C4-2B (cell line): ENCODE measurements around the gene HMG20B.

Experiments
- H3K27ac ChIP-seq: fragments of 450-650 bp; 2 replicates; pipeline ENCODE4 v1.5.1; 2017
- ZFX ChIP-seq: fragments of 450-650 bp; IDR thresholded peaks from 2 replicates; pipeline ENCODE4 v1.6.1; 2017
- TF ChIP-seq, protein P1 (sequence below): fragments of 450-650 bp; conservative IDR thresholded peaks from 2 replicates; pipeline ENCODE4 v1.5.1; 2017; ENCODE audit warnings: mild to moderate bottlenecking

Gene HMG20B

DNA sequence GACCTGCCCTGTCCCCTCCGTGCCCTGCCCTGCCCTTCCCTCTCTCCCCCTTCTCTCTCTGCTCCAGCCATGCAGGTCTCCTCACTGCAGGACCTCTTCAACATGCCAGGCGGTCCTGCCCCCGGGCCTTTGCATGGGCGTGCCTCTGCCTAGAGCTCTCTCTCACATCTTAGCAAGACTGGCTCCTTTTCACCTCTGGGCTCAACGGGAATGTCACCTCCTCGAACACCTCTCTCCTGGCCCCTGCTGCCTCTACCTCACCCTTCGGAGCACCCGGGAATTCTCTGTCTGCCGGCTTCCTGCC lies 21.0 kb upstream of the HMG20B start:
- H3K27ac ChIP-seq = no peak overlapping the region
- TF ChIP-seq, protein P1, sequence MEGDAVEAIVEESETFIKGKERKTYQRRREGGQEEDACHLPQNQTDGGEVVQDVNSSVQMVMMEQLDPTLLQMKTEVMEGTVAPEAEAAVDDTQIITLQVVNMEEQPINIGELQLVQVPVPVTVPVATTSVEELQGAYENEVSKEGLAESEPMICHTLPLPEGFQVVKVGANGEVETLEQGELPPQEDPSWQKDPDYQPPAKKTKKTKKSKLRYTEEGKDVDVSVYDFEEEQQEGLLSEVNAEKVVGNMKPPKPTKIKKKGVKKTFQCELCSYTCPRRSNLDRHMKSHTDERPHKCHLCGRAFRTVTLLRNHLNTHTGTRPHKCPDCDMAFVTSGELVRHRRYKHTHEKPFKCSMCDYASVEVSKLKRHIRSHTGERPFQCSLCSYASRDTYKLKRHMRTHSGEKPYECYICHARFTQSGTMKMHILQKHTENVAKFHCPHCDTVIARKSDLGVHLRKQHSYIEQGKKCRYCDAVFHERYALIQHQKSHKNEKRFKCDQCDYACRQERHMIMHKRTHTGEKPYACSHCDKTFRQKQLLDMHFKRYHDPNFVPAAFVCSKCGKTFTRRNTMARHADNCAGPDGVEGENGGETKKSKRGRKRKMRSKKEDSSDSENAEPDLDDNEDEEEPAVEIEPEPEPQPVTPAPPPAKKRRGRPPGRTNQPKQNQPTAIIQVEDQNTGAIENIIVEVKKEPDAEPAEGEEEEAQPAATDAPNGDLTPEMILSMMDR = no peak
- TF ChIP-seq ZFX = no peak

DNA sequence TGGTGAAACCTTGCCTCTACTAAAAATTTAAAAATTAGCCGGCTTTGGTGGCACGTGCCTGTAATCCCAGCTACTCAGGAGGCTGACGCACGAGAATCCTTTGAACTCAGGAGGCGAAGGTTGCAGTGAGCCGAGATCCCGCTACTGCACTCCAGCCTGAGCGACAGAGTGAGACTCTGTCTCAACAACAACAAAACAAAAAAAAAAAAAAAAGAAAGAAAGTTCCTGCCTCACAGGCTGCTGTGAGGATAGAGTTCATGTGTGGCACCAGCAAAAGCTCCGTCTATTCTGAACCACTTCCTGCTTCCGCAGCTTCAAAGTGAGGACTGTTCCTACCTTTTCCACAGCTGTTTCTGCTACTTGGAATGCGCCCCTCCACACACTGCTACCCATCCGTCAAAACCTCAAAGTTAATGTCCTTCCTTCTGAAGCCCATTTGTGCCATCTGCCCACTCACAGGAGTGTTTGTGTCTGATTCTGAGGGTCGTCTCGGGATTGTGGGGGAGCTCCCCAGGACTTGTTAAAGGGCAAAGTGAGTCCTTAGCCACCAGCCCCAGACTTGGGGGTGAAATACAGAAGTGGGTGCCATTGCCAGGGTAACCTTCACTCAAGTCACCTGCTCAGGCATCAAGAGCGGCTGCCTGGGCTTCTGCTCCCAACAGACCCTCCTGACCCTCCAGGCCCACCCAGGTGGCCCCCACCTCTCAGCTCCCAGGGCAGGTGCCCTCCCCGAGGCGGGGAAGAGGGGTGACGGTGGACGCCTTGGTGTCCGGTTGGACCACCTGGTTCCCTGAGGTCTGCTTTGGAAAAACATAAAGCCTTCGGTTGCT lies 18.3 kb upstream of the HMG20B start:
- TF ChIP-seq, protein P1 = no peak
- no peak for TF ChIP-seq ZFX
- H3K27ac ChIP-seq = no peak overlapping the region

DNA sequence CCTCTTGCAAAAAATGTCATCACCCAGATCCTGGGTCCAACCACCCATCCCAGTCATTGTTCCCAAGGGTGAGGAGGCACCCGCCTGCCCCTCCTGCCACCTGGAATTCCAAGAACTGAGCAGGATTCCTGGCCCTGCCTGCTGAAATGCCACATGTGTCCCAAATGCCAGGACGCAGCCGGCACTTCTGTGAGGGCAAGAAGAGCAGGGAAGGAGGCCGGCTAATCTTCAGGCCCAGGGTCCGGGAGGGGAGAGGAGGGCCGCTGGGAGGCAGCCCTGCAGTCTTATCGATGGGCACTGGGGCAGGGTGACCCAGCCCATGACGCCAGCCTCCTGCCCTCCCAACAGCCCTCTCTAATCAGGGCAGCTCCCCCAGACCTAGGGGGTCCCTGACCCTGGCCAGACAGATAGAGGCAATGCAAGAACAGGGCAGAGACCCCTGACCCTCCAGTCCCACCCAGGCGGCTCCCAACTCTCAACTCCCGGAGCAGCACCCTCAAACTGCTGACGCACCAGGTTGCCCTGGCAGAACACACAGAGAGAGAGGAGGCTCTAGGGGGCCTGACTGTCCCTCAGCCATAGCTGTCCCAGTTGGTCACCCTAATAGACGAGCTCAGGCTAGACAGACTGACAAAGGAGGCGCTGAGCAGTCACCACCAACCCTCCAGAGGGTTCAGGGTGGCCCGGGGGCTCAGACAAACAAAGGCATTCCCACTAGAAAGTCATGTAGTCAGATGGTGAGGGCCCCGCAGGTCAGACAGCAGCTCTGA lies 16.9 kb upstream of the HMG20B start:
- peak overlapping the region; percentile 92; the same call in 1 of the 2 replicates for H3K27ac ChIP-seq
- TF ChIP-seq, protein P1 = no peak
- TF ChIP-seq ZFX = no peak

DNA sequence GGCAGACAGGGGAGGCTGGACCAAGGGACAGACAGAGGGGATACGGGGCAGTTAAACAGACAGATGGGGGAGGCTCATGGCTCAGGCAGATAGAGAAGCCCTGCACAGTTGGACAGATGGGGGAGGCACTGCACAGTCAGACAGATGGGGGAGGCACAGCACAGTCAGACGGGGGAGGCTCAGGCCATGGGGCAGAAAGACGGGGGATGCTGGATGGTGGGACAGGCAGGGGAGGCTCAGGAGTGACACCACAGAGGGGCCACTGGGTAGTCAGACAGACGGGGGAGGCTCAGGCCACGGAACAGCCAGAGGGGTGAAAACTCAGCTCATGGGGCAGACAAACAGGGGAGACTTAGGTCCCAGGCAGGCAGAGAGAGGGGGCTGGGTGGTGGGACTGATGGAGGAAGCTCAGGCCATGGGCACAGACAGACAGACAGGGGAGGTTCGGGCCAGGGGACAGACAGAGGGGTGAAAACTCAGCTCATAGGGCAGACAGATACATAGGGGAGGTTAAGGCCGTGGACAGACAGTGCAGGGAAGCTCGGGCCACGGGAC lies 16.2 kb upstream of the HMG20B start:
- peak overlapping the region; percentile 92 for H3K27ac ChIP-seq
- TF ChIP-seq ZFX = no peak
- TF ChIP-seq, protein P1 = no peak

DNA sequence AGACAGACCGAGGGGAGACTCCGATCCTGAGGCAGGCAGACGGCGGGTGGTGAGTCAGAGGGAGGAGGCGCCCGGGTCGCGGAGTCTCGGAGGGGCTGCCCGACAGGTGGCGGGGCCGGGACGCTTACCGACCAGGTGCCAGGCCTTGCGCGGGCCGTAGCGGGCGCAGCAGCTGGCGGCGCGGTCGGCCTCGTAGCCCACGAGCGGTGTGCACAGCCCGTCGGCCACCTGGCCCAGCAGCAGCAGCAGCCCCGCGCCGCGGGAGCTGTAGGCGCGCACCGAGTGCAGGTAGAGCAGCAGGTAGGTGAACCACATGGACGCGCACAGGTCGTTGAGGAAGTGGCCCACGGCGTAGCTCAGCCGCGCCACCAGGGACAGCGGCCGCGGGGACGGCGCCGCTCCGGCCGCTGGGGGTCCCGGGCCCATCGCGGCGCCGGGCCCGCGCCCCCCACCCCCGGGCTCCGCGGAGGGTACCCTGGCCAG lies 15.7 kb upstream of the HMG20B start:
- TF ChIP-seq ZFX = peak; percentile 63; the same call in 1 of the 2 replicates
- TF ChIP-seq, protein P1 = no peak
- H3K27ac ChIP-seq = peak overlapping the region; percentile 92

DNA sequence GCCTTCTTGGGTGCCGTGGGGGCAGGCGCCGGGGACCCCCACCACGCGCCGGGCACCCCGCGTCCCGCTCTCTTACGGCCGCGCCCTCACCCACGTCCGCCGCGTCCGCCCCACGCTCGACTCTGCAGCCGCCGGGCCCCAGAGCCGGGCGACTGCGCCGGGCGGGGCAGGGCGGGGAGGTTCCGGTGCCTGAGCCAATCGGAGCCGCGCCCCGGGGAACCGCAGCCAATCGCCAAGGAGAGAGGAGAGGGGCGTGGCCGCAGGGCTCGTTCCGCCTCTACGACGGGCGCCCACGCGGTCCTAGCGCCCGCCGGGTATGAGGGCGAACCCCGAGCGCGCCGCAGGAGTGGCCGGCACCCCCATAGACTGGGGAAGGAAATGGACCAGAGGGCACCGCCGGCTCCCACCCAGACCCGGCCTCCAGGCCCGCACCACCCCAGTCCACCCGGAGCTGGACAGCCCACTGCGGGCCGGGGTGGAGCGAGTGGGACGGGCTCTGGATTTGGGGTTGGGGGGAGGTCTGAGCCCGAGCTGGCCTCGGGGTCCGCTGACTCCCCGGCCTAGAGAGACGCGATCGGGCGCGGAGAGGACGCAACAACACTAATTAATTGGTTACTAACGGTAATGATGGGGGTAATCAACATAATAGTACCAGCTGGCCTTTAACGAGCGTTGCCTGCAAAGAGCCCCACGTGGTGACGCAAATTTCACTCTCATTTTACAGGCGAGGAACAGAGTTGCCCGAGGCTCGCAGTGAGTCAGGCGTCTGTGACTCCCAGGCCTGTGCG lies 15.1 kb upstream of the HMG20B start, which contains the start of gene MFSD12:
Gene MFSD12, minus strand, starts transcription at position 126 of the 788 bp plus-strand sequence. CDS start 183 bp downstream, outside the sequence.
- peak within 1 kb of the TSS; percentile 92 for H3K27ac ChIP-seq
- peak; percentile 46; the same call in 1 of the 2 replicates for TF ChIP-seq ZFX
- TF ChIP-seq, protein P1 = no peak
